OCI-LY7 (cell line): Measurements from ENCODE around the gene CTBP2. TPM values are rescaled to one million over a fixed set of nuclear protein-coding genes. Genes with fewer than 3 reads are reported as not detected.

Experiments
- BruUV-seq: library from RNA; stranded (reverse); fragments of 400-500 nt; replicated peaks from 2 replicates; lab custom pipeline; 2021; lab: Mats Ljungman, UMichigan
- CTCF ChIA-PET: fragments of 300-600 bp; sonication (Branson Sonifier 250); formaldehyde crosslinking; loops from one replicate; lab custom pipeline; 2022; ENCODE audit warnings: antibody characterized with exemption; ENCODE audit not compliant: unreplicated experiment; lab: Charles Lee
- POLR2A ChIA-PET: fragments of 300-600 bp; sonication (Branson Sonifier 250); formaldehyde crosslinking; loops from one replicate; lab custom pipeline; 2022; ENCODE audit warnings: antibody characterized with exemption; lab: Charles Lee
- DNase-seq: peaks from one replicate; pipeline ENCODE4 v3.0.0-alpha.2; 2015; ENCODE audit warnings: low spot score
- H2AFZ ChIP-seq: fragments of 200-600 bp; sonication (generic), shearing (Covaris generic); 2 replicates; pipeline ENCODE4 v1.6.1; 2014; ENCODE audit warnings: mild to moderate bottlenecking, antibody characterized with exemption, low read length, moderate library complexity
- H3K27ac ChIP-seq: fragments of 200-600 bp; sonication (generic); 2 replicates; pipeline ENCODE4 v1.5.1; 2014; ENCODE audit warnings: mixed run types, low read depth, mild to moderate bottlenecking, moderate library complexity, low read length, inconsistent platforms; ENCODE audit not compliant: poor library complexity, severe bottlenecking
- H3K36me3 ChIP-seq: fragments of 200-600 bp; sonication (generic); 2 replicates; pipeline ENCODE4 v1.6.1; 2014; ENCODE audit warnings: mild to moderate bottlenecking, antibody characterized with exemption, low read length, moderate library complexity, mixed read lengths; ENCODE audit not compliant: insufficient read depth
- H3K4me1 ChIP-seq: fragments of 200-600 bp; sonication (generic); 2 replicates; pipeline ENCODE4 v1.5.1; 2014; ENCODE audit warnings: mild to moderate bottlenecking, low read length; ENCODE audit not compliant: insufficient read depth, poor library complexity, severe bottlenecking
- H3K4me2 ChIP-seq: fragments of 200-600 bp; sonication (generic); 2 replicates; pipeline ENCODE4 v1.6.1; 2014; ENCODE audit warnings: mild to moderate bottlenecking, low read length
- H3K4me3 ChIP-seq: fragments of 200-600 bp; sonication (generic); 2 replicates; pipeline ENCODE4 v1.5.1; 2014; ENCODE audit warnings: mild to moderate bottlenecking, low read depth, low read length; ENCODE audit not compliant: poor library complexity, severe bottlenecking
- H3K79me2 ChIP-seq: fragments of 200-600 bp; sonication (generic); 2 replicates; pipeline ENCODE4 v1.6.1; 2016; ENCODE audit warnings: low read depth, mild to moderate bottlenecking, low read length, moderate library complexity, mixed read lengths; ENCODE audit not compliant: insufficient read depth
- H3K9me2 ChIP-seq: fragments of 200-600 bp; sonication (generic); 2 replicates; pipeline ENCODE4 v1.6.1; 2016; ENCODE audit warnings: mild to moderate bottlenecking, low read length, mixed read lengths; ENCODE audit not compliant: insufficient read depth
- H3K9me3 ChIP-seq: fragments of 200-600 bp; sonication (generic); 2 replicates; pipeline ENCODE4 v1.6.1; 2014; ENCODE audit warnings: mild to moderate bottlenecking, mixed run types, low read length, mixed read lengths
- H4K20me1 ChIP-seq: fragments of 200-600 bp; sonication (generic); 2 replicates; pipeline ENCODE4 v1.6.1; 2014; ENCODE audit warnings: mild to moderate bottlenecking, antibody characterized with exemption, low read length, moderate library complexity, mixed read lengths; ENCODE audit not compliant: insufficient read depth
- EZH2phosphoT487 ChIP-seq: fragments of 200-600 bp; sonication (generic); IDR thresholded peaks from 2 replicates; pipeline ENCODE4 v1.6.1; 2018; ENCODE audit warnings: low read depth, borderline replicate concordance, mild to moderate bottlenecking, mixed run types, antibody characterized with exemption, low read length, moderate library complexity, mixed read lengths
- intact Hi-C: fragments of 100-400 bp; cut with micrococcal nuclease; formaldehyde crosslinking; loops from one replicate; pipeline ENCODE4 v1.10.0; 2022; ENCODE audit not compliant: unreplicated experiment
- total RNA-seq, 2 experiments: library from RNA; depleted of rRNA in 1 of 2; stranded (reverse); fragments of >200 nt in 1 of 2; shearing (Covaris generic) in 1 of 2; gene quantifications; 2 replicates each; pipeline ENCODE4 v1.2.3, GENCODE V29; 2014 to 2022
- TF ChIP-seq, protein P1 (sequence below): fragments of 200-600 bp; sonication (generic); conservative IDR thresholded peaks from 2 replicates; pipeline ENCODE4 v1.5.1; 2014; ENCODE audit warnings: mild to moderate bottlenecking, antibody characterized with exemption, low read length, moderate library complexity, mixed read lengths

The CTBP2 gene
- total RNA-seq, 2 experiments from 2014 or later = not detected

DNA sequence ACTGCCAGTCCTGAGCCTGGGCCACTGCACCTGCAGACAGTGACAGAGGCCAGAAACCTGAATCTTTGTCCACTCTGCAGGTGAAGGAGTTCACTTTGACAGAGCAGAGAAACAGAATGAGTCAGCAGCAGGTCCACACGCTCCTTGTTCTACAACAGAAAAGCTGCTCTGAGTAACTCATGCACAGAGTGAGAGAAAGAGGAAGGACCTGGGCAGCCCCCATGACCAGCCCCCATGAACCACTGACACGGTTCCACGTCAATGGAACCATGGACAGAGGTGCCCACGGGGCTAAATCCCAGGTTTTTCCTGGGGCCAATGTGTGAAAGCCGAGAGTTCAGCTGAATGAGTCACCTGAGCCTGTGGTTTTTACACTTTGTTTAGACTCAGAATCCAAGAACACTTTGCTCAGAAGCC, 40.8 kb upstream of the CTBP2 start:
- Histone ChIP-seq H3K9me2 (no peaks in the 10 kb centered on the region), H3K4me3 (no peak overlapping the region), H3K4me1 (no peaks in the 10 kb centered on the region), H3K27ac (no peak overlapping the region), H2AFZ (no peak overlapping the region), H3K9me3 (no peaks in the 10 kb centered on the region), H3K36me3 (no peaks in the 10 kb centered on the region), H3K79me2 (no peaks in the 10 kb centered on the region), H3K4me2 (no peak overlapping the region), H4K20me1 (no peaks in the 10 kb centered on the region)
- TF ChIP-seq, protein P1, sequence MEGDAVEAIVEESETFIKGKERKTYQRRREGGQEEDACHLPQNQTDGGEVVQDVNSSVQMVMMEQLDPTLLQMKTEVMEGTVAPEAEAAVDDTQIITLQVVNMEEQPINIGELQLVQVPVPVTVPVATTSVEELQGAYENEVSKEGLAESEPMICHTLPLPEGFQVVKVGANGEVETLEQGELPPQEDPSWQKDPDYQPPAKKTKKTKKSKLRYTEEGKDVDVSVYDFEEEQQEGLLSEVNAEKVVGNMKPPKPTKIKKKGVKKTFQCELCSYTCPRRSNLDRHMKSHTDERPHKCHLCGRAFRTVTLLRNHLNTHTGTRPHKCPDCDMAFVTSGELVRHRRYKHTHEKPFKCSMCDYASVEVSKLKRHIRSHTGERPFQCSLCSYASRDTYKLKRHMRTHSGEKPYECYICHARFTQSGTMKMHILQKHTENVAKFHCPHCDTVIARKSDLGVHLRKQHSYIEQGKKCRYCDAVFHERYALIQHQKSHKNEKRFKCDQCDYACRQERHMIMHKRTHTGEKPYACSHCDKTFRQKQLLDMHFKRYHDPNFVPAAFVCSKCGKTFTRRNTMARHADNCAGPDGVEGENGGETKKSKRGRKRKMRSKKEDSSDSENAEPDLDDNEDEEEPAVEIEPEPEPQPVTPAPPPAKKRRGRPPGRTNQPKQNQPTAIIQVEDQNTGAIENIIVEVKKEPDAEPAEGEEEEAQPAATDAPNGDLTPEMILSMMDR = no peak
- TF ChIP-seq EZH2phosphoT487 = no peak
- ChIA-PET POLR2A (no interaction called here), CTCF (no interaction called here)
- no TSS peak for BruUV-seq
- intact Hi-C loops = no loop called here
- DNase-seq = no peak

DNA sequence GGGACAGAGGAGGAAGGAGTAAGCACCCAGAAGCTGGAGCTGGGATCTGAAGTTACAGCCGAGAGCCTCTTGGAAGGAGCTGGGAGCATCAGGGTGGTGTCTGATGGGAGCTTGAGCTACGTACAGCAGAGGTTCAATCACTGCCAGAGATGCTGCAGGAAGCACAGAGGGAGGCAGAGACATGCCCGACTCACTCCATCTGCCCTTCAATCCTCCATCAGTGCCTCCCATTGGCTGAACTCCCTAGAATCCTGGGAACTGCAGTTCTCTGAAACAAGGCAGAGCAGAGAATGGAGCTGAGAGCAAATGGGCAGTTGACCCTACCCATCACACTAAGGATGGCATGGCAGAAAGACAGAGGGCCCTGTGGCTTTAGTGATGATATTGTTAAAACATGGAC, 40.0 kb upstream of the CTBP2 start:
- no peaks in the 10 kb centered on the region for H3K79me2 ChIP-seq
- ChIA-PET POLR2A (no interaction called here), CTCF (no interaction called here)
- no peaks in the 10 kb centered on the region for H3K9me2 ChIP-seq
- no TSS peak for BruUV-seq
- intact Hi-C loops = no loop called here
- no peaks in the 10 kb centered on the region for H4K20me1 ChIP-seq
- H3K4me1 ChIP-seq = no peaks in the 10 kb centered on the region
- no peak overlapping the region for H3K27ac ChIP-seq
- no peaks in the 10 kb centered on the region for H3K36me3 ChIP-seq
- DNase-seq = no peak
- TF ChIP-seq EZH2phosphoT487 = no peak
- TF ChIP-seq, protein P1 = no peak
- H3K4me3 ChIP-seq = no peak overlapping the region
- H3K9me3 ChIP-seq = no peaks in the 10 kb centered on the region
- no peak overlapping the region for H3K4me2 ChIP-seq
- no peak overlapping the region for H2AFZ ChIP-seq

DNA sequence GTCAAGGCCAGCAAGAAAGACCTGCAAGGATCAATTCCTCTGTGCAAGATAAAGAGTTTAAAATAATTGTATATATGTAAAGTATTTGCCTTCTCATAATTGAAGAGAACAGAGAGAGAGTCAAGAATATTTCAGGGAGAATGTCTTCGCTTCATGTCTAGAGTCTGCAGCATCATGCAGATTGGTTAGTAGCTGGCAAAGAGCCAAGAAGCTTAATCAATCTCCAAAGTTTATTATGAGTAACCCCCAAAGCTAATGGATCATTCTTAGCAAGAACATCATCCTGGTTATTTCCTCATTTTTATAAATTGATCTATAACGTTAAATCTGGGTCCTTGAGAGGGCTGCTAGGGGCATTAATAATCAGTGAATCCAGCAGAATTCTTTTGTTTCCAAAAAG, 38.9 kb upstream of the CTBP2 start:
- Histone ChIP-seq H3K27ac (no peak overlapping the region), H3K4me3 (no peak overlapping the region), H3K9me3 (no peaks in the 10 kb centered on the region), H3K36me3 (no peaks in the 10 kb centered on the region), H3K4me1 (no peaks in the 10 kb centered on the region), H2AFZ (no peak overlapping the region), H3K4me2 (no peak overlapping the region), H3K79me2 (no peaks in the 10 kb centered on the region), H4K20me1 (no peaks in the 10 kb centered on the region), H3K9me2 (no peaks in the 10 kb centered on the region)
- ChIA-PET POLR2A (no interaction called here), CTCF (no interaction called here)
- intact Hi-C loops = no loop called here
- no peak for TF ChIP-seq EZH2phosphoT487
- TF ChIP-seq, protein P1 = no peak
- DNase-seq = no peak
- no TSS peak for BruUV-seq
